Measurements from ENCODE around the gene C10orf67.

- TF ChIP-seq CTCF (IDR thresholded peaks at IDR 0.05; ENCODE audit: low read depth, low read length) (no peak), POLR2A (IDR thresholded peaks at IDR 0.05; ENCODE audit: extremely low read depth, insufficient read length) (no peak), MAX (IDR thresholded peaks at IDR 0.05; ENCODE audit: low read depth, low read length) (no peak)
Measured at GRCh38 chr10:23340354-23340753, 4.2 kb downstream of the C10orf67 start.

All from NB4 (cell line).